Measurements from ENCODE around the gene STATH.

- TF ChIP-seq CTCF (IDR thresholded peaks at IDR 0.05) (no peak), POLR2A (IDR thresholded peaks at IDR 0.05) (no peak)
Observed at GRCh38 chr4:69991016-69991415, 4.8 kb upstream of the STATH start.

Measured in right lobe of liver (tissue), 4 donors.